Activated CD8-positive, alpha-beta memory T cell treated with anti-CD3 and anti-CD28 coated beads, Interleukin-2, amount 10 ng/mL, durations not matched to agents 7 days and 5 days (primary cell): Measurements from ENCODE around the gene SGF29. TPM values are rescaled to one million over a fixed set of nuclear protein-coding genes. Genes with fewer than 3 reads are reported as not detected.
A peak's percentile ranks its signal among the peaks of the same experiment; 100 is the strongest.
"Not testable (repeated sequence)": the region's sequence is repeated elsewhere in the genome, so short reads cannot be mapped to it uniquely, and the experiment has no call there.

Experiments
- ATAC-seq: fragments of 150-1000 bp; cut with Tn5 transposase; one replicate; pipeline ENCODE4 v1.10.0; 2021; ENCODE audit warnings: moderate library complexity
- CTCF ChIA-PET: fragments of 350-600 bp; sonication (Branson Sonifier 250); formaldehyde crosslinking; loops from one replicate; lab custom pipeline; 2021; ENCODE audit warnings: antibody characterized with exemption; lab: Charles Lee
- DNase-seq: peaks from one replicate; pipeline ENCODE4 v3.0.0-alpha.2; 2020
- H3K27ac Mint-ChIP-seq: one replicate; pipeline ENCODE4 v1.8.0; 2021; ENCODE audit warnings: mild to moderate bottlenecking, mixed read lengths
- H3K27me3 Mint-ChIP-seq: one replicate; pipeline ENCODE4 v1.8.0; 2021; ENCODE audit warnings: mixed read lengths
- H3K36me3 Mint-ChIP-seq: one replicate; pipeline ENCODE4 v1.8.0; 2021; ENCODE audit warnings: mild to moderate bottlenecking, mixed read lengths
- H3K4me1 Mint-ChIP-seq: one replicate; pipeline ENCODE4 v1.8.0; 2021; ENCODE audit warnings: mixed read lengths
- H3K4me3 Mint-ChIP-seq: one replicate; pipeline ENCODE4 v1.8.0; 2021; ENCODE audit warnings: mild to moderate bottlenecking, moderate library complexity, mixed read lengths
- H3K9me3 Mint-ChIP-seq: one replicate; pipeline ENCODE4 v1.8.0; 2022; ENCODE audit warnings: low read depth, mixed read lengths
- total RNA-seq, 2 experiments: library from RNA; stranded (reverse); gene quantifications; one replicate each; pipeline ENCODE4 v1.2.3, GENCODE V29; 2021

Gene SGF29
- total RNA-seq, 2 experiments from 2014 or later: 36.4 to 39.9 TPM

DNA sequence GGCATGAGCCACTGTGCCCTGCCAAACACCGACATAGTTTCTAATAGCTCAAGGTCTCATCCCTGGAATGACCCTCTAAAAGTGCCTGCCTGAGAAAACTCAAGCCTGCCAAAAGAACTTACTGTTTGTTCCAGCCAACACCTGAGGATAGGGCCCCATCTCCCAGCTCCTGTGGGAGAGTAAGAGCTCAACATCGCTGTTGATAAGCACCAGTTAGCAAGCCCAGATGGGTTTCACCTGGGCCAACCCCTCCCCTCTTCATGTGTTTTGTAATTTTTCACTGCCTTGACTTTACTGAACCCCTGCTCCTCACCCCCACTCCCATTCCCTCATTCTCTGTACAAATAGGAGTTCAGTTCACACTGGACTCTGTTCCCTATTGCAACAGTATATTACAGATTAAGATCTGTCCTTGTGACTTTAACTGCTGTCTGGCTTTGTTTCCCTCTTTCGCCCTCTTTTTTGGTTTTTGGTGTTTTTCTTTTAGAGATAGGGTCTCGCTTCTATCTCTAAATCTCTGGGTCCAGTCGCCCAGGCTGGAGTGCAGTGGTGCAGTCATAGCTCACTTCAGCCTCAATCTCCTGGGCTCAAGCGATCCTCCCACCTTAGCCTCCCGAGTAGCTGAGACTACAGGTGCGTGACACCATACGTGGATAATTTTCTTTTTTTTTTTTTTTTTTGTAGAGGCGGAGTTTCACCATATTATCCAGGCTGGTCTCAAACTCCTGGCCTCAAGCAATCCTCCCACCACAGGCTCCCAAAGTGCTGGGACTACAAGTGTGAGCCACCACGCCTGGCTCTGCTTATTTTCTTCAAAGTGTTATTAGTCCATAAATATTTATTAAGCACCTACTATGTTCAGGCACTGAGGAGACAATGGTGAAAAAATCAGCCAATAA lies 27.3 kb upstream of the SGF29 start:
- DNase-seq (no peak), ATAC-seq (no peak)
- Mint-ChIP-seq H3K27ac (no peak overlapping the region), H3K27me3 (no peaks in the 10 kb centered on the region), H3K36me3 (no peaks in the 10 kb centered on the region), H3K4me3 (no peak overlapping the region), H3K4me1 (peaks cover 8% of the 10 kb centered on the region), H3K9me3 (no peaks in the 10 kb centered on the region)
- CTCF ChIA-PET: no interaction called here

DNA sequence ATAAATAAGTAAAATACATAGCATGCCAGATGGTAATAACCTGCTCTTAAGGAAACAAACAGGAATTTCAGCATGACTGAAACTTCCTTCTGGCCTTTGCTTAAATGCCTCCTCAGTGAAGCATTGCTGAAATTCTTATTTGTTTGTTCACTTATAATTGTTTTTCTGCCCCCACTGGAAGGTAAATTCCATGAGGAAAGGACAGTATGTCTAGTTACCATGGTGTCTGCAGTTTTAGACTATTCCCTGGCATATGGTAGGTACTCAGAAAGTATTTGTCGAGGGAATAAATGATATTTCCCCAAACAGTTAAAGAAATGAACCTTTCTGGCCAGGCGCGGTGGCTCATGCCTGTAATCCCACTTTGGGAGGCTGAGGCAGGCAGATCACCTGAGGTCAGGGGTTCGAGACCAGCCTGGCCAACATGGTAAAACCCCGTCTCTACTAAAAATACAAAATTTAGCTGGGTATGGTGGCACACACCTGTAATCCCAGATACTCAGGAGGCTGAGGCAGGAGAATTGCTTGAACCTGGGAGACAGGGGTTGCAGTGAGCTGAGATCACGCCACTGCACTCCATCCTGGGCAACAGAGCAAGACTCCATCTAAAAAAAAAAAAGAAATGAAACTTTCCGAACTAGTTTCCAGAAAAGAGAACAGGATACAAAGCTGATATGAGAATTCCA lies 26.5 kb upstream of the SGF29 start:
- H3K27ac Mint-ChIP-seq, H3K4me1 Mint-ChIP-seq, CTCF ChIA-PET, H3K9me3 Mint-ChIP-seq, H3K36me3 Mint-ChIP-seq, ATAC-seq, DNase-seq, H3K27me3 Mint-ChIP-seq, H3K4me3 Mint-ChIP-seq: not testable (repeated sequence)

DNA sequence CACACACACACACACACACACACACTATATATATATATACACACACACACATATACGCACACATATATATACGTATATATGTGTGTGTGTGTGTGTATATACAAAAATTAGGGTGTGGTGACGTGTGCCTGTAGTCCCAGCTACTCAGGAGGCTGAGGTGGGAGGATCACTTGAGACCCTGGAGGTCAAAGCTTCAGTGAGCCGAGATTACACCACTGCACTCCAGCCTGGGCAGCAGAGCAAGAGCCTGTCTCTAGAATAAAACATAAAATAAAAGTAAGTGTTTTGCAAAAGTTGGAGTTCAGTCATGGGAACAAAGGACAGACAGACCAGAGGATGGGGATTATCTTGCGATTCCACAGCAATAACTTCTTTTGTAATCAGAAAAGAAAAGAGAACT lies 25.7 kb upstream of the SGF29 start:
- H3K36me3 Mint-ChIP-seq: no peaks in the 10 kb centered on the region
- H3K27me3 Mint-ChIP-seq: no peaks in the 10 kb centered on the region
- no peak overlapping the region for H3K27ac Mint-ChIP-seq
- ATAC-seq (no peak), DNase-seq (no peak)
- H3K4me1 Mint-ChIP-seq: peaks cover 2% of the 10 kb centered on the region
- CTCF ChIA-PET: no interaction called here
- no peaks in the 10 kb centered on the region for H3K9me3 Mint-ChIP-seq
- no peak overlapping the region for H3K4me3 Mint-ChIP-seq

DNA sequence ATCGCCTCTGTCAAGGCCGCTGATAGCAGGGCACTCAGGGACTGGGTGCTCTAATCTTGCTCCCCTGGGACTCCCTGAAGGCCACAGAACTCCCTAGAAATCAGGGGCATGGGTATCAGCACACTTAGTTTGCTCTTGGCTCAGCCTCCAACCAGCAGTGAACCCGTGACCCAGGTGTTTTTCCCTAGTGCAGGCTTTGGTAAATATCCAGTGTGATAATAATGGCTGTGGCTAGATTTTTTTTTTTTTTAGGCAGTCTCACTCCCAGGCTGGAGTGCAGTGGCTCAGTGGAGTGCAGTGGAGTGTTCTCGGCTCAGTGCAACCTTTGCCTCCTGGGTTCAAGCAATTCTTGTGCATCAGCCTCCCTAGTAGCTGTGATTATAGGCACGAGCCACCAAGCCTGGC lies 25.3 kb upstream of the SGF29 start:
- CTCF ChIA-PET: no interaction called here
- Mint-ChIP-seq H3K27ac (no peak overlapping the region), H3K27me3 (no peaks in the 10 kb centered on the region), H3K4me1 (no peaks in the 10 kb centered on the region), H3K36me3 (no peaks in the 10 kb centered on the region), H3K4me3 (no peak overlapping the region), H3K9me3 (no peaks in the 10 kb centered on the region)
- DNase-seq (no peak), ATAC-seq (no peak)

DNA sequence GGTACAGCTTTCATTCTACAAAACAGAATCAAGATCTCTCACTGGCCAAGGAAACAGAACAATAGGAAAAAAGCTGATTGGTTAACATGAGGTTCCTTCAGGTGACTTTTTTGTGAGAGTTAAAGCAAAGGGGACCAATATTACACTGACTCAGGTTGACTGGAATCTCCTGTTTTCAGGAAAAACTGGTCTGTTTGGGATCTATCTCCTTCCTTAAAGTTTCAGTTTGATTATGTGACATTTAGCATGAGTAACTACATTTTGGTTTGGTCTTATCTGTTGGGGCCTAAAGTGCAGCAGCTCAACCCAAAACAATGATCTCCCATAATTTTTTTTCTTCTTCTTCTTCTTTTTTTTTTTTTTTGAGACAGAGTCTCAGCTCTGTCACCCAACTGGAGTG lies 24.6 kb upstream of the SGF29 start:
- Mint-ChIP-seq H3K27me3 (no peaks in the 10 kb centered on the region), H3K4me1 (peaks cover under 1% of the 10 kb centered on the region), H3K9me3 (no peaks in the 10 kb centered on the region), H3K4me3 (no peak overlapping the region), H3K36me3 (no peaks in the 10 kb centered on the region), H3K27ac (no peak overlapping the region)
- DNase-seq (no peak), ATAC-seq (no peak)
- CTCF ChIA-PET: no interaction called here

DNA sequence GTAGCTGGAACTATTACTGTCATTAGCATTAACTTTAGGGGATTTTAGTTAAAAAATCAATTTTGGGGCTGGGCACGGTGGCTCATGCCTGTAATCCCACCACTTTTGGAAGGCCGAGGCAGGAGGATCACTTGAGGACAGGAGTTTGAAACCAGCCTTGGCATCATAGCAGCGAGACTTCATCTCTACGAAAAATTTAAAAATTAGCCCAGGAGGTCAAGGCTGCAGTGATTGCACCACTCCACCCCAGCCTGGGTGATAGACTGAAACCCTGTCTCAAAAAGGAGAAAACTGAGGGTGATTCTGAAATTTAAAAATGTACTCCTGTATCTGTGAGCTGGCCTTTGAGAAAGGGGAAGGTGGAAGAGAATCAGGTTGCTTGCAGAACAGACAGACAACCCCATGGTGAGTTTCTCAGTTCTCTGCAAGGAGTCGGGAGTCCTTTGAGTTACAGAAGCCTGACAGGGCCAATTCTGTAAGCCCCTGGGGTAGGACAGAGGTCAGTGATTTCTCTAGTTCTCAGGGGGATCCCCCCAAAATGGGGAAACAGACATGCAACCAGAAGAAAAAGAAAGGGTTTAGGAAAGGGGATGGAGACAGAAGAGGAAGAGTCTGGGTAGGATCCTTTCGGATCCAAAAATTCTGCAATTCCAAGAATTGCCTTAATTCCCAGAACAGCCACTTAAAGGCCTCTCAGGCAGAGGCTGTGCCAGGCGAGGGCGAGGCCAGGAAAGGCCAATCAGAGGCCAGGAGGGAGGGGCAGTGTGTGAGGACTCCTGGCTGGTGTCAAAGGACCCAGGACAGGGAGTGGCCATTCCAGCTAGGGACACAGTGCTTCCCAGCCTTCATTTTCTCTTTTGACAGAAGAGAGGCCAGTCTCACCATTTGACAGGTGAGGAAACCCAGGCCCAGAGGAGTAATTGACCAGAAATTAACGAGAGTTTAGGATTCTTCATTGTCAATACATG lies 21.7 kb upstream of the SGF29 start:
- H3K4me3 Mint-ChIP-seq: no peak overlapping the region
- H3K36me3 Mint-ChIP-seq: no peaks in the 10 kb centered on the region
- no peaks in the 10 kb centered on the region for H3K27me3 Mint-ChIP-seq
- no peak for DNase-seq
- ATAC-seq: no peak
- H3K9me3 Mint-ChIP-seq: no peaks in the 10 kb centered on the region
- CTCF ChIA-PET: interaction anchor here (1.4 kb wide), 1 partner anchor 16 kb away, joined by 3 read pairs; no protein-coding TSS in a partner anchor
- H3K27ac Mint-ChIP-seq: no peak overlapping the region
- peaks cover 16% of the 10 kb centered on the region for H3K4me1 Mint-ChIP-seq

DNA sequence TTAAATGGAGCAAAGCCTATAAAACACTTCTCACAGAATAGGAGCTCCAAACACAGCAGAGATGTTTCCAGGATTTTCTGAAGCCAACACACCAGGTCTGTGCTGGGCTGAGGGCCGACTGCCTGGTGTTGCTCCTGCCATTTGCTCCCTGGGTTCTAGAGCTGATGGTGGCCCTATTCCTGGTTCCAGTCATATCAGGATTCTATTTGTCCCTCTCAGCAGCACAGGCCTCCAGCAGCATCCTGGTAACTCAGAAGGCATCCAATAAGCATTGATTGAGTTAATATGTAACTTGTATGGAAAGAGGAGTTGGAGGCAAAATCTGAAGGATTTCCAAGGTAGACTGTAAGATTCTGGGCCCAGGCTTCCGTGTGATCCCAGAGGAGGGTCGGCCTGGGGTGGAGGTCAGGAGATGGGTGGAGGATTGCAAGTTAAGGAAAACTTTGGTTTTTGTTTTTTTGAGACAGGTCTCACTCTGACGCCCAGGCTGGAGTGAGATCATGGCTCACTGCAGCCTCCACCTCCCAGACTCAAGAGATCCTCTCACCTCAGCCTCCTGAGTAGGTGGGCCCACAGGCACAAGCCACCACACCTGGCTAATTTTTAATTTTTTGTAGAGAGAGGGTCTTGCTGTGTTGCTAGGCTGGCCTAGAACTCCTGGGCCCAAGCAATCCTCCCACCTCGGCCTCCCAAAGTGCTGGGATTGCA lies 20.6 kb upstream of the SGF29 start:
- CTCF ChIA-PET: no interaction called here
- Mint-ChIP-seq H3K4me3 (no peak overlapping the region), H3K27me3 (no peaks in the 10 kb centered on the region), H3K4me1 (peaks cover 16% of the 10 kb centered on the region), H3K9me3 (no peaks in the 10 kb centered on the region), H3K27ac (no peak overlapping the region), H3K36me3 (no peaks in the 10 kb centered on the region)
- DNase-seq (no peak), ATAC-seq (no peak)

DNA sequence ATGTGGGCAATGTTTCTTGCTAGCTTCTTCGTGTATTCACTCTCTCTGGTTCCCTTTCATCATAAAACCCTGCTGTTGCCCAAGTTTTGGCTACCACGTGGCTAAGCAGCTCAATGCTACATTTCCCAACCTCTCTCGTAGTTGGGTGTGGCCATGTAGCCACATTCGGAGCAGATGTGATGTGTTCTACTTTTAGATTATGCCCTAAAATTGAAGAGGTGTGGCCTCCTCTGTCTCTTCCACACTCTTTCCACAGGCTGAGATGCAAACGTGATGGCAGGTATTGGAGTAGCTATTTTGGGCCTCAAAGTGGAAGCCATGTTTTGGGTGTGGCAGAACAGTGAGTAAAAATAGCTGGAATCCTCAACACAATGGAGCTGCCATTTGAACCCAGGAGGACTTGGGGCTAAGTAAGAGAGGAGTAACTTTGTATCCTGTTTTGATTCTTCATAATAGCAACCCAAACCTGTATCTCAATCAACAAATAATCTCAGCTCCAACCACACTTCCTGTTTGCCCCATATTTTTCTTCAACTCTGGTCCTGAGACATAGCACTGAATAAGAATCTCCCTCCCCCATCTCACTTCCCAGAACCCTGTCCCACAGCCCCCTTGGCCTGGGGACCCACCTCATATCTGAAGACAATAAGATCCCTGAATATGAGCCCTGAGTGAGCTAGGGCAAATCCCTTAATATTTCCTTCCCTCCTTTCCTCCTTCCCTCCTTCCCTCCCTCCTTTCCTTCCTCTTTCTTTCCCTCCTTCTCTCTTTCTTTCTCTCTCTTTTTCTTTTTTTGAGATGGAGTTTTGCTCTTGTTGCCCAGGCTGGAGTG lies 19.0 kb upstream of the SGF29 start:
- no peaks in the 10 kb centered on the region for H3K36me3 Mint-ChIP-seq
- H3K27me3 Mint-ChIP-seq: no peaks in the 10 kb centered on the region
- H3K9me3 Mint-ChIP-seq: no peaks in the 10 kb centered on the region
- CTCF ChIA-PET: interaction anchor here (1.5 kb wide), 1 partner anchor 15 kb away, joined by 4 read pairs; no protein-coding TSS in a partner anchor
- ATAC-seq (peak; percentile 30), DNase-seq (no peak)
- H3K27ac Mint-ChIP-seq: no peak overlapping the region
- peaks cover 16% of the 10 kb centered on the region for H3K4me1 Mint-ChIP-seq
- H3K4me3 Mint-ChIP-seq: no peak overlapping the region

DNA sequence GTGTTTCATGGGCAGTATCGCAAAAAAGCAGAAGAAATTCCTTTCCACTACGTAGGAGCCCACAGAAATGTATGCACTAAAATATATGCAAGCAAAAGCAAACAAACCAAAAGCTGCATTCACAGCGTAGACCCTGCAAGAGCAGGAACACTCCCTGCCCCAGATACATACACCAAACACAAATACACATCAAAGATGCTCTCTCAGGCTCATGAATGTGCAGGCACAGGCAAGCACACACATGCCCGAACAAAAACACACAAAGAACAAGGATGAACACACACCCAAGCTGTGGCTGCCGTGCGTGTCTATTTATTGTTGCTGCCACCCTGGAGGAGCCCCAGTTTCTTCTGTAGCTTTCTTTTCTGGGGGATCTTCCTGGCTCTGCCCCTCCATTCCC lies 16.6 kb upstream of the SGF29 start:
- DNase-seq (no peak), ATAC-seq (no peak)
- Mint-ChIP-seq H3K36me3 (no peaks in the 10 kb centered on the region), H3K4me3 (no peak overlapping the region), H3K27ac (no peak overlapping the region), H3K9me3 (no peaks in the 10 kb centered on the region), H3K4me1 (peaks cover 19% of the 10 kb centered on the region), H3K27me3 (no peaks in the 10 kb centered on the region)
- CTCF ChIA-PET: no interaction called here

DNA sequence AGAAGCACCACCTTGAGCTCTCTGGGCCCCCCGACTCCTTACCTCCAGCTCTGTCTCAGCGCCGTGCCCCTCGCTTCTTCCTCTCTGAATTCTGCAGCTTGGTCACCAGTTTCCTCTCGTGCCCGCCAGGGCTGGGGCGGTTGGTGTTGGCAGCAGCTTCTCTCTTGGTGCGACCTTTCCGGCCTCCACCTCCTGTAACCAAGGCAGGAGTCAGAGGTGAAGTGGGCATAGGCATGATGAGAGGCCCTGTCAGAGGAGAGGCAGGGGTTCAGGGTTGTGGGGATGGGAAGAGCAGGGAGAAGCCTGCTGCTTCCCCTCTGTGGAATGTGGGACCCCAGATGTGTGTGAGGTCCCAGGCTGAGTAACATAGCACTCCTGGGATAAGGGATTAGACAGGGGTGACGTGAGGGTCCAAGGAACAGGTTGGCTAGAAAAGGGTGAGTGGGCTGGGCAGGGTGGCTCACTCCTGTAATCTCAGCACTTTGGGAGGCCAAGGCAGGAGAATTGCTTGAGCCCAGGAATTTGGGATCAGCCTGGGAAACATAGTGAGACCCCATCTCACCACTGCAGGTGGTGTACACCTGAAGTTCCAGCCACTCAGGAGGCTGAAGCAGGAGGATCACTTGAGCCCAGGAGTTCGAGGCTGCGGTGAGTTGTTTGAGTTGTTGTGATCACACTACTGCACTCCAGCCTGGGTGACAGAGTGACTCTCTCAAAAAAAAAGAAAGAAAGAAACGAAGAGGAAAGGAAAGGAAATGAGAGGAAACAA lies 15.6 kb upstream of the SGF29 start:
- ATAC-seq (no peak), DNase-seq (no peak)
- Mint-ChIP-seq H3K27me3 (no peaks in the 10 kb centered on the region), H3K4me1 (peaks cover 21% of the 10 kb centered on the region), H3K27ac (no peak overlapping the region), H3K4me3 (no peak overlapping the region), H3K36me3 (no peaks in the 10 kb centered on the region), H3K9me3 (no peaks in the 10 kb centered on the region)
- CTCF ChIA-PET: no interaction called here

DNA sequence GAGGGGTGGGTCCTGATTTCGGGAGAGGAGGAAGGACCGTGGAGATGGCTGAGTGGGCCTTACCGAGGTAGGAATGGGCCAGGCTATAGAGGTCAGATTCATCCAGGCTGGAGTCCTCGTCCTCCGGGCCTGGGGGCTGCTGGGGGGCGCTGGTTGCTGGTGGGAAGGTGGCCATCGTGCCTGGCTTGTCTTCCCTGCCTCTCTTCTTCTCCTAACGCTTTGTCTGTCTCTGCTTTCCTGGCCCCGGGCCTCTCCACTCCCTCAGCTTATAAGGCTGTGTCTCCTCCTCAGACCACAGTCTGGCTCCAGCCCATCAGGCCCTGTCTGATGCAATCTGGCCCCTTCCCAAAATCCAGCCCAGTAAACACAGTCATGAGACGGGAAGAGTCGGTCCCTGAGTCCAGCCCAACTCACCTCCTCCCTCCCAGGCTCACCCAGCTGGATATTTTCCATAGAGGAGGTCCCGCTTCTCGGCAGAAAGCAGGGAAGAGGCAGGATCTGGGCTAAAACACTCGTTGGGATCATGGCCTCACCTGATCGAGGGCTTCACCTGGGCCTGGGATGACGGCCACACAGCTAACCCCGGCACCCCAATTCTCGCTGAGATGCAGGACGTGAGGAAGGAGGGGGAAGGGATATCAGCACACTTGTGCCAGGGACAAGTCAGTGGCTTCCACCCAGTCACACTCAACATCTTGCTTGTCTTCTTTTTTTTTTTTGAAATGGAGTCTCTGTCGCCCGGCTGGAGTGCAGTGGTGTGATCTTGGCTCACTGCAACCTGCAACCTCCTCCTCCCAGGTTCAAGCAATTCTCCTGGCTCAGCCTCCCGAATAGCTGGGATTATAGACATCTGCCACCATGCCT lies 14.8 kb upstream of the SGF29 start, which contains the start of gene NUPR1:
Gene NUPR1 (minus strand): TSS at position 242 of the 864 bp plus-strand sequence. CDS start 67 bp downstream, at position 175.
- Mint-ChIP-seq H3K4me3 (no peak within 1 kb of the TSS), H3K36me3 (no peaks in the 10 kb centered on the region), H3K9me3 (no peaks in the 10 kb centered on the region), H3K27ac (no peak within 1 kb of the TSS), H3K27me3 (no peaks in the 10 kb centered on the region), H3K4me1 (peaks cover 21% of the 10 kb centered on the region)
- DNase-seq (no peak), ATAC-seq (no peak)
- CTCF ChIA-PET: no interaction called here
